T-helper 1 cell treated with Interleukin-12 subunit alpha and Interleukin-12 subunit beta and Interleukin-4 antibody, amounts not matched to agents 30 μg/mL and 1 μg/mL, for 36 hours (primary cell): Measurements from ENCODE around the gene ST6GALNAC3.

Experiments
- H3K27ac Mint-ChIP-seq: one replicate; pipeline ENCODE4 v1.8.0; 2021; ENCODE audit warnings: mild to moderate bottlenecking, mixed read lengths
- H3K27me3 Mint-ChIP-seq: one replicate; pipeline ENCODE4 v1.8.0; 2021; ENCODE audit warnings: low read depth, mixed read lengths
- H3K36me3 Mint-ChIP-seq: one replicate; pipeline ENCODE4 v1.8.0; 2021; ENCODE audit warnings: low read depth, mixed read lengths
- H3K4me1 Mint-ChIP-seq: one replicate; pipeline ENCODE4 v1.8.0; 2021; ENCODE audit warnings: low read depth, mixed read lengths
- H3K4me3 Mint-ChIP-seq: one replicate; pipeline ENCODE4 v1.8.0; 2021; ENCODE audit warnings: mild to moderate bottlenecking, moderate library complexity, mixed read lengths
- H3K9me3 Mint-ChIP-seq: one replicate; pipeline ENCODE4 v1.8.0; 2021; ENCODE audit warnings: mixed read lengths

The ST6GALNAC3 gene

DNA sequence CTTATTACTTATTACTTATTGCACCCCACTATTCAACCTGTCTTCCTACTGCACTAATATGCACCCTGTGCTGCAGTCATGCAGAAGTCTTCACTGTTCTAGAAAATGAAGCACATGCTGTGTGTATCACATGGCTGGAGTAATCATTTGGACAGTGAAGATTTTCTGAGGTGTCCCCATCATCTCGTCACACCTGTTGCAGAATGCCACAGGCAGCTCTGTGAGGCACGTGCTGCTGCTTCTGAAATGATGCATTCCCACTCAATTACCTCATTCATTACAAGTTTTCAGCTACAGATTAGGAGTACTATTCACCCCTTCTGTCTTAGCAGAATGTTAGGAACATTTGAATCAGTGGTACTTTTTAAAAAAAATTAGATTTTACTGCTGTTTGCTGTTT lies 467.1 kb downstream of the ST6GALNAC3 start:
- H3K4me3 Mint-ChIP-seq, result no peak overlapping the region
- no peaks in the 10 kb centered on the region for H3K27me3 Mint-ChIP-seq
- H3K9me3 Mint-ChIP-seq, result no peaks in the 10 kb centered on the region
- H3K4me1 Mint-ChIP-seq, result no peaks in the 10 kb centered on the region
- H3K27ac Mint-ChIP-seq, result no peak overlapping the region
- H3K36me3 Mint-ChIP-seq, result no peaks in the 10 kb centered on the region

DNA sequence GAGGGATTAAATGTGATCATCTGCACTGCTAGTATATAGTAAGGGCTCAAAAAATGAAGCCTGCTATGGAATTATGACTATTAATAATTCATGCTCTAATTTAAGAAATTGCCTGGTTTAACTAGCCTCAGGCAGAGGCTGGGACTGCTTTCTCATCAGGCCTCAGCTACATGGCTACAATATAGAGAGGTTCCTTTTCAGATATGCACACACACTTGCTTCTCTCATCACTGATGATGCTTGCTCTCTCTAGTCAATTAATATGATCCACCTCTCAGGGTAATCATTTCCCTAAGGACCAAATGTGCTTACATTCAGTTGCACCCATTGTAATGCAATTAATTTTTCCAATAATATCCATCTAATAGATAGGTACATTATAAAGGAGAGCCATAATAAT lies 467.8 kb downstream of the ST6GALNAC3 start:
- no peak overlapping the region for H3K4me3 Mint-ChIP-seq
- H3K4me1 Mint-ChIP-seq, result no peaks in the 10 kb centered on the region
- no peaks in the 10 kb centered on the region for H3K36me3 Mint-ChIP-seq
- H3K9me3 Mint-ChIP-seq, result no peaks in the 10 kb centered on the region
- H3K27ac Mint-ChIP-seq, result no peak overlapping the region
- no peaks in the 10 kb centered on the region for H3K27me3 Mint-ChIP-seq

DNA sequence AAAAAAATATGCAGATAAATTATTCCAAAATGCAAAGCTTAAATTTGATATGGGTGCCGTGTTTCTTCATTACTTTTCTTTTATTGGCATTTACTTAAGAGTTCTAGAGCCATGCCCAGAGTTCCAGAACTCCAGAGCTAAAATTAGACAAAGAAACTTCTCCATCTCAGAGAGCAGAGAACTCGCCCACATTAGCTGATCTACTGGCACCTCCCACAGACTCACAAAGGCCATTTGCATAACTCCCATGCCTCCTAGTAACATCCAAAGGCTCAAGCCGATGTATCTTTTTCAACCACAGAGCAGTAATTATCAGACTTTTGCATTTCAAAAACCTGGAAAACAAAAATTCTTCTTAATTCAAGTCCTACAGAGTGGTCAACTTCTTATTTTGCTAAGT lies 468.9 kb downstream of the ST6GALNAC3 start:
- H3K9me3 Mint-ChIP-seq, result no peaks in the 10 kb centered on the region
- H3K4me1 Mint-ChIP-seq, result no peaks in the 10 kb centered on the region
- H3K27me3 Mint-ChIP-seq, result no peaks in the 10 kb centered on the region
- no peak overlapping the region for H3K27ac Mint-ChIP-seq
- H3K4me3 Mint-ChIP-seq, result no peak overlapping the region
- no peaks in the 10 kb centered on the region for H3K36me3 Mint-ChIP-seq

DNA sequence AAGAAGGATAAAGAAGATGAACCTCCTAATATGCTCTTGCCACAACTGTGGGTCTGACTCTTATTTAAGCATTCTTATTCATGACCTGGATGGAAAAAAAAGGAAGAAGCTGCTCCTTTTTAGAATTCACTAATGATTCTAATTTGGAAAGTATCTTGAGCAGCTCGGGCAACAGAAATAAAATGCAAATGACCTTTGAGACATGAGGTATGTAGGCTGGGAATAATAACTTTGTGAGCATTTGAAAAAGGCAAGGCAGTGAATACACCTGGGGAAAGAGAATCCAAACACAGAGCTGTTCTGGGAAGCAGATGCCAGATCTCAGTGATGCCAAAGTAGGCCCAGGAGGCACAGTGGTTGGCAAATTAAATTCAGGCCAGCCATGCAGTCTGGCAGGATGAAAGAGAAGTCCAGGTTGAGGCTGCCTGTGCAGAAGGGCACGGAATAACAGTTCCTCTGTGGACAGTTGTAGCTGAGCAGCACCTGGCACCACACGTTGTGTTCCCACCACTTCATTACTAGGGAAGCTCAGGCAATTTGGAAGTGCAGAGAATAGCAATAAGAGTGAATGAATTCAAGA lies 471.9 kb downstream of the ST6GALNAC3 start:
- no peaks in the 10 kb centered on the region for H3K27me3 Mint-ChIP-seq
- H3K9me3 Mint-ChIP-seq, result no peaks in the 10 kb centered on the region
- no peak overlapping the region for H3K4me3 Mint-ChIP-seq
- no peaks in the 10 kb centered on the region for H3K36me3 Mint-ChIP-seq
- no peak overlapping the region for H3K27ac Mint-ChIP-seq
- no peaks in the 10 kb centered on the region for H3K4me1 Mint-ChIP-seq

DNA sequence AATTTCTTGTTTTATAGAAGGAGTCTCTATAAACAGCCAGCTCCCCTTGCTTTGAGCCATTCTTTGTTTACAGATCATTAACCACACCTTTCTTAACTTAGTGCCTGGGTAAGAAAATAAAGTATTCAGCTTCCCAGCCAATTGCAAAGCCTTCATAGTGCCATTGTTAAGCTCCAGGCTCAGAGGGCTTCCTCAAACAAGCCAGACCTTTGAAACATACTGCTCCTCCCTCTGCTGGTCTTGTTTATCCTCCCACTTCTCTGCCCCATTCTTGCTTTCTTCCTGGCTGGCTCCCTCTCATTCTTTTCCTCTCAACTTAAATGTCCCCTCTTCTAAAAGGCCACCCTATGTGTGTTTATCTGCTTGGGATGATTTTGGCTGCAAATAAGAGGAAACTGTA lies 473.4 kb downstream of the ST6GALNAC3 start:
- H3K27me3 Mint-ChIP-seq, result no peaks in the 10 kb centered on the region
- no peaks in the 10 kb centered on the region for H3K4me1 Mint-ChIP-seq
- H3K36me3 Mint-ChIP-seq, result no peaks in the 10 kb centered on the region
- no peak overlapping the region for H3K27ac Mint-ChIP-seq
- no peak overlapping the region for H3K4me3 Mint-ChIP-seq
- H3K9me3 Mint-ChIP-seq, result no peaks in the 10 kb centered on the region

DNA sequence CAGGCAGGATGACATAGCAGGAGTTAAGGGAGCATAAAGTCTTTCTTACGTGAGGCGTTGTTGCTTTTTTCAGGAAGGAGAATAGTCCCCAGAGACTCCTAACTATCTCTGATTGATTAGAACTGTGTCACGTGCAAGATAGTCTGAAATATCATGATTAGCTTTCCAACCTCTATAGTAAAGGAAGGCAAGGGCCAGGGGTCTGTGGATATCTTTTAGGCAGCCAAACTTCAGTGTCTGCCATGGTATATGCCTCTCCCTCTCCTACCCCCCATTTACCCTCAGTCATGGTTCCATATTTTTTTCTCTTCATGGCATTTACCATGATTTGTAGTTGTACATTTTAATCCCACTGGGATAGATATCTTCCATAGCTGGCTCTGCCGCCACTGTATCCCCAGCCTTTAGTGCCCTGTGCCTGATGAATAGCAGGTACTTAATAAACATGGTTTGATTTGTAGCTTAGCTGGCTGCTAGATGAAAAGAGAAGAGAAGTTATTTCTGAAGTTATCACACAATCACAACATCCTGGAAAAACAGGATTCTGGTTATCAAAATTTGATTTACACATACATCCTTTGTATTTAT lies 474.1 kb downstream of the ST6GALNAC3 start:
- no peaks in the 10 kb centered on the region for H3K27me3 Mint-ChIP-seq

DNA sequence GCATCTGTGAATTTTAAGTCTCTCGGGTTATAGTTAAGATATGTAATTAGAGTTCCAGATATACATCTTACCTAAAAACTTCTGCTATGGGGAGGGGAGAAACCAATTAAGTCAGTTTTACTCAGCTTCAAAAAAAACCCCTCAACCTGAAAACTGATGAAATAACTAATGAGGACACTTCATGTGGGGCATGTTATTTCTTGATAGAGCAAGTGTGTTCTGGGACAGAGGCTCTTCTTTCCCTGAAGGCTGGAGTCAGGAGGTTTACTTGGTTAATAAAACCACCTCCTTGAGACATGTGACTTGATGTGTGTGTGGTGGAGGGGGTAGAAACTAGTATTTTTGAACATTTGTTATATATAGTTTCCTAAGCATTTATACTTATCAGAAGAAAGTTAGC lies 479.7 kb downstream of the ST6GALNAC3 start:
- no peaks in the 10 kb centered on the region for H3K4me1 Mint-ChIP-seq
- no peaks in the 10 kb centered on the region for H3K36me3 Mint-ChIP-seq
- H3K27ac Mint-ChIP-seq, result no peak overlapping the region
- no peaks in the 10 kb centered on the region for H3K27me3 Mint-ChIP-seq
- no peaks in the 10 kb centered on the region for H3K9me3 Mint-ChIP-seq
- H3K4me3 Mint-ChIP-seq, result no peak overlapping the region

More for the DNA sequence above, 474.1 kb downstream of the ST6GALNAC3 start:
- H3K36me3 Mint-ChIP-seq, result no peaks in the 10 kb centered on the region
- H3K27ac Mint-ChIP-seq, result no peak overlapping the region
- no peaks in the 10 kb centered on the region for H3K4me1 Mint-ChIP-seq
- H3K9me3 Mint-ChIP-seq, result no peaks in the 10 kb centered on the region
- H3K4me3 Mint-ChIP-seq, result no peak overlapping the region

DNA sequence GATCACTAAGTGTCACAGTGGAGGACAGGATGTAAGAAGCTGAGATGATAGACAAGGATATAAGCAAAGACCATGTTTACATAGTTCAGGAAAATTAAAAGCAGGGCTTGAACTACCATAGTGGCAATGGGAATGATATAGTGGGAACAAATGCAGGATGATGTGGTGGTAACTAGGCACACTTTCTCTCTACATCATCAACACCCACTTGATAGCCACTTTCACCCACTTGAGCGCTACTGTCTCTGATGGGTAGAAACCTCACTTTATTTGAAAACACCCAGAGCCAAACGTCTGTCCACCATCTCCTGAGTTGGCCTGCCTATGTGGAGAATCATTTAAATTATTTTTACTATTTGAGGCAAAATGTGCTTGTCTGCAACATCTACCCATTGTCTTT lies 487.7 kb downstream of the ST6GALNAC3 start:
- Mint-ChIP-seq H3K36me3 (no peaks in the 10 kb centered on the region), H3K4me3 (no peak overlapping the region), H3K9me3 (no peaks in the 10 kb centered on the region), H3K27ac (no peak overlapping the region), H3K4me1 (no peaks in the 10 kb centered on the region), H3K27me3 (peaks cover 5% of the 10 kb centered on the region)

DNA sequence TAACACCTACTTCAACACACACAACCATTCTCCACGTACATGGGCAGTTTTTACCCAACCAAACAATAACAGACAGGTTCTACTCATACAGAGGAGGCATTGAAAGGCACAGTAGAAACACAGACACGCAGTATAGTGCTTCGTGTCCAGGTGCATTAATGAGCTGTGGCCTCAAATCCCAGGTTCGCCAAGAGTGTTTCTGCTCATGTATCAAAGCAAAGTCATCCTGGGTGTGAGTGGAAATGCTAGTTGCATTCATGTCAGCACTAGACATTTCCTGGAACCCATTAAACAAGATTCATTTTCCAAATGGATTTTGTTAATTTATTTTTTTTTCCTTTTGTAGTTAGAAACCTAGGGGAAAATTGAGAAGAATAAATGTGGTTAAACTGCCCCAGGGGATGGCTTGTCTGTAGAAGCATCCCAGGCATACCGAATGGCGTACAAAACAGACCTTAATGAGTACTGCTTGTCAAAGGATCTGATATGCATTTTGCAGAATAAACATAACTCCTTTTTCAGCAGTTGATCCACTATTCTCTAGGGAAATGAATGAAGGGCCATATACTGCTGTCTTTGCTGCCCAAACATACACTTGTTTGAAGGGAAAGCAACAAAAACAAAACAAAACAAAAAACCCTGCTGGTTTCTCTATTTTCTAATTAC lies 494.2 kb downstream of the ST6GALNAC3 start:
- Mint-ChIP-seq H3K9me3 (no peaks in the 10 kb centered on the region), H3K4me1 (no peaks in the 10 kb centered on the region), H3K27ac (no peak overlapping the region), H3K4me3 (no peak overlapping the region), H3K27me3 (no peaks in the 10 kb centered on the region), H3K36me3 (no peaks in the 10 kb centered on the region)

DNA sequence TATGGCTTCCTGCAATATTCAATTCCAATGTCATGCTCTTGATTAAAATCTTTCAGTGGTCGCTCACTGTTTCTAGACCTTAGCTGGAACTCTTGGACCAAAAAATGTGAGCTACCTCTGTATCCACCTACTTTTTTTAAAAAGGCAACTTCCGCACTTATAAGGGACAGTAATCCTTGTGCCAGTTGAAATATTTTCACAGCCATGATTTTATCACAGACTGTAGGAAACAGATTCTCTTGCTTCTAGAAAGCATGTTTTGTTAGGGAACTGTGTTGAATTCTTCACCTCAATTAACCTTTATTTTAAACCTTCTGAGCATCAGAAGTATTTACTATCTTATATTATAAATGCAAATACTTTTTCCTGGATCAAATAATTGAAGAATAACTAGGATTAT lies 496.7 kb downstream of the ST6GALNAC3 start:
- H3K36me3 Mint-ChIP-seq, result no peaks in the 10 kb centered on the region
- no peak overlapping the region for H3K27ac Mint-ChIP-seq
- H3K4me3 Mint-ChIP-seq, result no peak overlapping the region
- no peaks in the 10 kb centered on the region for H3K4me1 Mint-ChIP-seq
- no peaks in the 10 kb centered on the region for H3K27me3 Mint-ChIP-seq
- no peaks in the 10 kb centered on the region for H3K9me3 Mint-ChIP-seq

DNA sequence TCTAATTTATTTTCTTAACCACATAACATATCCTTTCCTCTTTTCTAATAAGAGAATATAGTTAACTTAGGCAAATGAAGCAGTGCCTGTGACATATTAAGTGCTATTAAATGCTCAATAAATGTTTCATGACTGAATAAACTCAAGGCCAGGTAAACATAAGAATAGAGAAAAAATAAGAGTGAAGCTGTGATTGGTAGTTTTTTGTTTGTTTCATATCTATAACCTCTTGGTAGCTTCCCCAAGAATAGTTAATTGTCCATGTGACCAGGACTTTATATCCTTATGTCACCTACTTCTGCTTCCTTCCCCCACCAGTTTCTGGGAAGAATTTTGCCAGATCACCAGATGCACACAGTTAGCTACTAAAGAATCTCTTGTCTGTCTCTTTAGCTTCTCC lies 497.7 kb downstream of the ST6GALNAC3 start:
- no peaks in the 10 kb centered on the region for H3K27me3 Mint-ChIP-seq
- no peak overlapping the region for H3K27ac Mint-ChIP-seq
- H3K4me3 Mint-ChIP-seq, result no peak overlapping the region
- H3K4me1 Mint-ChIP-seq, result peaks cover 2% of the 10 kb centered on the region
- no peaks in the 10 kb centered on the region for H3K36me3 Mint-ChIP-seq
- no peaks in the 10 kb centered on the region for H3K9me3 Mint-ChIP-seq

DNA sequence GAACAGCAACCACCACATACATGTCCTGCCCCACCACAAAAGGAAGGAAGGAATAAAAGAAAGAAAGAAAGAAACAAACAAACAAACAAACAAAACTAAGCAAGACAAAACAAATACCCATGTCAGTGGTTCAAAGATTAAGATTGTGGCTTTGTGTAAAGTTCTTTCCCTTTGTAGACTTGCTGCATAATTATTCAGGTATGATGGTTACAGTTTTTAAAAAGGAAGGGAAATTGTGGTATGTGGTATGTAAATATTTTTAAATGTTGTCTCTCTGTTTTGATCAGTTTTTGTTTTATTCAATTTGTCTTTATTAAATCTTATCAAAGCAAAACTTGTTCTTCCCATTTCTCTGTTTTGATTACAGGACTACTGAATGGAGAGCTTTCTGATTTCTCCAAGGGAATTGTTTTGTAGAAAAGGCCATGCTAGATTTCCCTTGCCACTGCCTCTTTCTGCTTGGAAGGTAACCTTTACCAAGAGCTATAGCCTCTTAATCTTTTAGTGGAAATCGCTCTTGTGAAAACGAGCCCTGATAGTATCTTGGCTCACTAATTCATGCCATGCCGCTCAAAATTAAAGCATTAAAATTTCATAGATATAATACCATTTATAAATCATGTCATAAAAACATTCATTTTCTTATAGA lies 502.5 kb downstream of the ST6GALNAC3 start:
- Mint-ChIP-seq H3K36me3 (no peaks in the 10 kb centered on the region), H3K4me3 (no peak overlapping the region), H3K27ac (no peak overlapping the region), H3K9me3 (no peaks in the 10 kb centered on the region), H3K4me1 (peaks cover 2% of the 10 kb centered on the region), H3K27me3 (no peaks in the 10 kb centered on the region)

DNA sequence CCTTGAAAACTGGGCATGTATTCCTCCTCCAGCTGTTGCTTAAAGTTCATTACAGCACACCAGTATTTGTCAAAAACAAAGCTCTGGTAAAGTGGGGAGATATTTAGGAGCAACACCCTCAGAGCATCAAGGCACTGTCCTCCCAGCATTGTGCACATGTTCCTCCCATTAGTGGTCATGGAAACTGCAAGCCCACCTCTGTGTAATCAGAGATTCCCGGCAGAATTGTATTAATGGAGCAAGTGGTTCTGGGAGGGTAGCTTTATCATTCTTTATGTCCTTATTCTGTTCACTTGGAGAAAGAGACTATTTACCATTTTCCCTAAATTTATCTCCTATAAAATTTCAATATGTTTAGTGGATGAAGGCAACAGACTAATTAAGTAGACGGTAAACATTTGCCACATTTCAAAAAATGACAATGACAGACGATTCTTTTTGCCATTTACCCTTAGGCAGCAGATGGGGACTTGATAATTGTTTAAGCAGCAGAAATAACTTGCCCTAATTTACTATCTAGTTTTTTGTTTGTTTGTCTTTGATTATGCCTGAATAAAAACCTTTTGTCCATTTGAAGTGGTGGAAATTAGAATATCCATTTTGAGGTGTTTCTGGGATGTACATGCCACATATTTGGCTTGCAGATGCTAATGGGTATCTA lies 503.1 kb downstream of the ST6GALNAC3 start:
- no peak overlapping the region for H3K27ac Mint-ChIP-seq
- H3K4me3 Mint-ChIP-seq, result no peak overlapping the region
- peaks cover 2% of the 10 kb centered on the region for H3K4me1 Mint-ChIP-seq
- H3K36me3 Mint-ChIP-seq, result no peaks in the 10 kb centered on the region
- H3K27me3 Mint-ChIP-seq, result no peaks in the 10 kb centered on the region
- H3K9me3 Mint-ChIP-seq, result no peaks in the 10 kb centered on the region

DNA sequence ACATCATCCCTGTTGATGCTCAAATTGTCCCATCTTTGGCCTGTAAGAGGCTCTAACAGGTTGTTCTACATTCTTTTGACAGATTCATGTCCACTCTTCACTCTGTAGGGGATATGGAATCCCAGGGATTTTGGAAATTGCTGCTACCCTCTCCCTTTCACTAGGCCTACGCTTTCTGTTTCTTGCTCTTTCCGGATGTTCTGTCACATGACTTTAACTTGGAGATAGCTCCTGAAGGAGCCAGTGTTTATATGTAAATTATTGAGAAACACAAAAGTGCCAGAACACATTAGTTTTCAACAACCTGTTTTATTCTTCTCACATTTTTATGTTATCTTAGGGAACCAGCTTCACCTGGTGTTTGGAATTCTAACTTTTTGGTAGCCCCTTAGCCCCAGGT lies 505.7 kb downstream of the ST6GALNAC3 start:
- no peaks in the 10 kb centered on the region for H3K36me3 Mint-ChIP-seq
- H3K9me3 Mint-ChIP-seq, result no peaks in the 10 kb centered on the region
- no peak overlapping the region for H3K4me3 Mint-ChIP-seq
- H3K27me3 Mint-ChIP-seq, result no peaks in the 10 kb centered on the region
- peaks cover 2% of the 10 kb centered on the region for H3K4me1 Mint-ChIP-seq
- no peak overlapping the region for H3K27ac Mint-ChIP-seq

DNA sequence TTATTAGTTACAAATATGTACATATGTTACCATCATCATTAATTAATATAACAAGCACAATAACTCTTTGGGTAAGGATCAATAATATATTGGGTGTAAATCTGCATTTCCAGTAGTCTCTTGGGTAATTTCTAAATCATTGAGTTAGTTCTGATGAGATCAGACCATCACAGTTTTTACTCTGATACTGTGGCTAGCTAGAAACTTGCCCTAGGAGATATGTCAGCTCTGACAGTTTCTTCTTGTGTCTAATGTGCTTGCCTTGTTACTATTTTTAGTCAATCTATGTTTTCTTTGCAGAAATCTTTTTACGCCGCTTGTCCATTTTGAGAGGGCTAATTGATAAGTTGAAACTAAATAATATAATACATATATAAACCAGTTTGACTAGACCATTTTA lies 507.2 kb downstream of the ST6GALNAC3 start:
- H3K4me1 Mint-ChIP-seq, result peaks cover under 1% of the 10 kb centered on the region
- H3K27me3 Mint-ChIP-seq, result no peaks in the 10 kb centered on the region
- no peaks in the 10 kb centered on the region for H3K9me3 Mint-ChIP-seq
- no peak overlapping the region for H3K4me3 Mint-ChIP-seq
- no peaks in the 10 kb centered on the region for H3K36me3 Mint-ChIP-seq
- H3K27ac Mint-ChIP-seq, result no peak overlapping the region
